ENCODE measurements around the gene TSSK2. TPM values are rescaled to one million over a fixed set of nuclear protein-coding genes. Genes with fewer than 3 reads are reported as not detected.

TSSK2 gene
- total and polyA plus RNA-seq, 2 donors (not counting 3 experiments of a cell fraction or from before 2014, with no cell fraction given): not detected

DNA sequence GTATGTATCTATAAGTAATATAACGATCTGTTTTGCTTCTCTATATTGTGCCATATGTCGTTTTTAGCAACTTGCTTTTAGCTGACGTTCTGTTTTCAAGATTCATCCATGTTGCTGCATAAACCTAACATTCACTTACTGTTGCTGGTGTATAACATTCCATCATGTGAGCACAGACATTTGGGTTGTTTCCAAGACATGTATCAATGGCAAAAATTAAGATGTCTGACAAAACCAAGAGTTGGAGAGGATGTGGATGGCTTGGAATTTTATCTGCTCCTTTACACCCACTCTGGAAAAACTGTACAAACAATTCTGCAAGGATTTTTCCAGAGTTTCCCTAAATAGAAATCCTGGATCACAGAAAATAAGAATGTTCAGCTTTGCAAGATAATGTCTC lies 49.8 kb upstream of the TSSK2 start:
- no peaks in the 10 kb centered on the region for H3K9me1 ChIP-seq (replicated peaks; ENCODE audit: control insufficient read depth, extremely low read depth, insufficient read depth, low read length)
- no TSS peak for BruUV-seq (replicated peaks)
- POLR2A ChIA-PET: interaction anchor here (0.6 kb wide), 1 partner anchor 18 kb away, joined by 6 read pairs; no protein-coding TSS in a partner anchor

DNA sequence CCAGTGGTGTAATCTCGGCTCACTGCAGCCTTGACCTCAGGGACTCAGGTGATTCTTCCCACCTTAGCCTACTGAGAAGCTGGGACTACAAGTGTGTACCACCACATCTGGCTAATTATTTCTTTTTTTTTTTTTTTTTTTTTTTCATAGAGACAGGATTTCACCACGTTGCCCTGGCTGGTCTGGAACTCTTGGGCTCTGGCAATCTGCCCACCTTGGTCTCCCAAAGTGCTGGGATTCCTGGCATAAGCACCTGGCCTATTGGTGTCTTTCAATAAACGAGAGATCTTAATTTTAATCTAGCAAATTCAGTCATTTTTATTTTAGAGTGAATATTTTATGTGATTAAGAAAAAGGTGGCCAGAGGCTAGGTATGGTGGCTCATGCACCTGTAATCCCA lies 49.0 kb upstream of the TSSK2 start:
- Histone ChIP-seq H4K20me1 (replicated peaks; ENCODE audit: control insufficient read depth, extremely low read depth, insufficient read depth, low read length) (no peaks in the 10 kb centered on the region), H3K9ac (replicated peaks; ENCODE audit: extremely low read depth, insufficient read depth, low read length) (no peak overlapping the region), H3K36me3 (ENCODE audit: control insufficient read depth in 2 of 2, extremely low read depth in 1 of 2, insufficient read depth in 2 of 2, low read length in 2 of 2) (no peaks in the 10 kb centered on the region), H3K4me1 (ENCODE audit: control insufficient read depth, extremely low read depth, insufficient read depth, low read length) (peaks cover 18% of the 10 kb centered on the region), H3K4me2 (ENCODE audit: insufficient read depth, low read length) (no peak overlapping the region), H3K79me2 (ENCODE audit: control insufficient read depth, insufficient read depth, low read length) (no peaks in the 10 kb centered on the region), H3K27ac (ENCODE audit: insufficient read depth, low read depth, low read length) (no peak overlapping the region), H3K4me3 (replicated peaks in 1 of 3; ENCODE audit: insufficient read depth in 1 of 3, low read depth in 1 of 3, low read length in 3 of 3) (no peak overlapping the region), H2AFZ (ENCODE audit: low read depth, low read length) (no peak overlapping the region), H3K9me3 (replicated peaks; ENCODE audit: control insufficient read depth, insufficient read depth, low read length) (no peaks in the 10 kb centered on the region), H3K27me3 (ENCODE audit: control insufficient read depth in 2 of 2, insufficient read depth in 2 of 2, low read length in 2 of 2) (no peaks in the 10 kb centered on the region), H3K9me1 (replicated peaks; ENCODE audit: control insufficient read depth, extremely low read depth, insufficient read depth, low read length) (no peaks in the 10 kb centered on the region)
- CTCF ChIA-PET: no interaction called here
- intact Hi-C loops (cut with micrococcal nuclease): no loop called here
- TF ChIP-seq GATA2 (IDR thresholded peaks at IDR 0.05; ENCODE audit: insufficient read depth, insufficient read length, low read depth, low read length) (no peak), JUN (IDR thresholded peaks at IDR 0.05; ENCODE audit: borderline replicate concordance, insufficient read depth, insufficient read length, low read depth) (no peak), MYC (IDR thresholded peaks at IDR 0.05; ENCODE audit: low read depth, low read length) (no peak), POLR2A (IDR thresholded peaks at IDR 0.05; ENCODE audit: low read depth, low read length) (no peak)
- TF ChIP-seq, protein P1, sequence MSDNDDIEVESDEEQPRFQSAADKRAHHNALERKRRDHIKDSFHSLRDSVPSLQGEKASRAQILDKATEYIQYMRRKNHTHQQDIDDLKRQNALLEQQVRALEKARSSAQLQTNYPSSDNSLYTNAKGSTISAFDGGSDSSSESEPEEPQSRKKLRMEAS (IDR thresholded peaks at IDR 0.05; ENCODE audit: insufficient read depth, insufficient read length): no peak
- FAIRE-seq (no peak), DNase-seq (ENCODE audit: low read depth, low spot score) (no peak)
- POLR2A ChIA-PET: no interaction called here
- dilution Hi-C loops (cut with MboI; ENCODE audit: extremely low pct_ligation_motif_present, low sequenced_read_pairs): no loop called here
- no TSS peak for BruUV-seq (replicated peaks)

More for the DNA sequence above, 49.8 kb upstream of the TSSK2 start:
- Histone ChIP-seq H3K9me3 (replicated peaks; ENCODE audit: control insufficient read depth, insufficient read depth, low read length) (no peaks in the 10 kb centered on the region), H3K27me3 (ENCODE audit: control insufficient read depth in 2 of 2, insufficient read depth in 2 of 2, low read length in 2 of 2) (no peaks in the 10 kb centered on the region), H3K27ac (ENCODE audit: insufficient read depth, low read depth, low read length) (no peak overlapping the region), H2AFZ (ENCODE audit: low read depth, low read length) (no peak overlapping the region), H3K9ac (replicated peaks; ENCODE audit: extremely low read depth, insufficient read depth, low read length) (no peak overlapping the region), H3K4me2 (ENCODE audit: insufficient read depth, low read length) (no peak overlapping the region), H3K79me2 (ENCODE audit: control insufficient read depth, insufficient read depth, low read length) (no peaks in the 10 kb centered on the region), H4K20me1 (replicated peaks; ENCODE audit: control insufficient read depth, extremely low read depth, insufficient read depth, low read length) (no peaks in the 10 kb centered on the region), H3K36me3 (ENCODE audit: control insufficient read depth in 2 of 2, extremely low read depth in 1 of 2, insufficient read depth in 2 of 2, low read length in 2 of 2) (no peaks in the 10 kb centered on the region), H3K4me1 (ENCODE audit: control insufficient read depth, extremely low read depth, insufficient read depth, low read length) (peaks cover 13% of the 10 kb centered on the region), H3K4me3 (replicated peaks in 1 of 3; ENCODE audit: insufficient read depth in 1 of 3, low read depth in 1 of 3, low read length in 3 of 3) (no peak overlapping the region)
- CTCF ChIA-PET: no interaction called here
- dilution Hi-C loops (cut with MboI; ENCODE audit: extremely low pct_ligation_motif_present, low sequenced_read_pairs): no loop called here
- no peak for FAIRE-seq
- TF ChIP-seq POLR2A (IDR thresholded peaks at IDR 0.05; ENCODE audit: low read depth, low read length): no peak
- DNase-seq (ENCODE audit: low read depth, low spot score): no peak
- intact Hi-C loops (cut with micrococcal nuclease): no loop called here
